Body of pancreas (tissue), 4 donors: Measurements from ENCODE around the gene CAMTA1. TPM values are rescaled to one million over a fixed set of nuclear protein-coding genes. Genes with fewer than 3 reads are reported as not detected.
A peak's percentile ranks its signal among the peaks of the same experiment; 100 is the strongest.

Experiments used
- ATAC-seq: fragments of 150-250 bp; one replicate; pipeline ENCODE4 v1.9.1; 2016
- DNase-seq, 4 donors: peaks; one replicate each; pipeline ENCODE4 v3.0.0-alpha.2; 2019
- H3K27ac ChIP-seq, 4 donors: fragments of 200-600 bp; sonication (generic); 1 replicate in 3 of 4; 2 replicates in 1 of 4; pipeline versions ENCODE4 v1.5.1 to v1.6.1; 2016 to 2019; ENCODE audit warnings: mild to moderate bottlenecking in 1 of 4, mixed read lengths in 1 of 4, moderate library complexity in 1 of 4
- H3K27me3 ChIP-seq, 2 donors: fragments of 200-600 bp; sonication (generic); one replicate each; pipeline ENCODE4 v1.6.0; 2016; ENCODE audit warnings: mild to moderate bottlenecking in 1 of 2
- H3K36me3 ChIP-seq, 2 donors: fragments of 200-600 bp; sonication (generic); replicated peaks in 1 of 2; 2 replicates each; pipeline ENCODE4 v1.5.1; 2016; ENCODE audit warnings: low read depth in 2 of 2; ENCODE audit not compliant: insufficient read depth in 1 of 2
- H3K4me1 ChIP-seq: fragments of 200-600 bp; sonication (generic); one replicate; pipeline ENCODE4 v1.6.0; 2016
- H3K4me3 ChIP-seq, 2 donors: fragments of 200-600 bp; sonication (generic); 1 replicate in 1 of 2; 2 replicates in 1 of 2; pipeline ENCODE4 v1.5.1; 2016 to 2019
- H3K9me3 ChIP-seq, 3 donors: fragments of 200-600 bp; sonication (generic); 1 replicate in 2 of 3; 2 replicates in 1 of 3; pipeline ENCODE4 v1.5.1; 2016
- POLR2A ChIP-seq, 3 donors: fragments of 450-650 bp; IDR thresholded peaks; one replicate each; pipeline ENCODE4 v1.6.1; 2016; ENCODE audit warnings: antibody characterized with exemption in 3 of 3, mild to moderate bottlenecking in 2 of 3
- WGBS, 2 donors: methylation state at CpG; one replicate each; pipeline ENCODE4 v1.1.5; 2017; 5-methylcytosine and 5-hydroxymethylcytosine counted together
- intact Hi-C: fragments of 100-400 bp; cut with DNase I; formaldehyde crosslinking; loops from one replicate; pipeline ENCODE4 v1.15.1; 2023
- total RNA-seq, 2 donors: library from RNA; depleted of rRNA; stranded (reverse); fragments of >200 nt; gene quantifications; one replicate each; pipeline ENCODE4 v1.1.0, GENCODE V29; 2016
- TF ChIP-seq, protein P1 (sequence below), 7 experiments: fragments of 450-650 bp in 4 of 7; fragments of 200-600 bp in 3 of 7; sonication (generic) in 3 of 7; IDR thresholded peaks; one replicate each; pipeline ENCODE4 v1.5.1; 2016 to 2019; ENCODE audit warnings: antibody characterized with exemption in 7 of 7

The CAMTA1 gene
- total RNA-seq, 2 donors from 2014 or later = 36.3 to 59.7 TPM

DNA sequence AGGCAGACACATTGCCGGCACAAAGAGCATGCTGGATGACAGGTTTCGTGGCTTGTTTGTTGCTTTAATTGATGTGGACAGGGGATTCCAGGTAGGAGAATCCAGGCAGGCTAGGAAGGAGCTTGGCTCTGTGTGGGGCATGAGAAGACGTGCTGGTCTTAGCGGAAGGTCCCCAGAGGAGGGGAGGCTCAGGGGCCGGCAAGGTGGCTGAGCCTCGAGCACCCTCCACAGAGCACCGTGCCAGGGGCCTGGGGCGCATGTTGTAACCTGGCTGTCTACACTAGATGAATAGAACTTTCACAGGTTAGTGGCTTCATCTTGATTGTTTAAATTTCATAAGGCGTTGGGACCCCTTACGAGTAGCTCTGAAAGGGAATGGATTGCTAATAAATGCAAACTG lies 223.1 kb downstream of the CAMTA1 start:
- ATAC-seq = no peak
- H3K4me3 ChIP-seq = no peak overlapping the region
- no peak for TF ChIP-seq POLR2A (IDR thresholded peaks at IDR 0.05)
- TF ChIP-seq, protein P1, sequence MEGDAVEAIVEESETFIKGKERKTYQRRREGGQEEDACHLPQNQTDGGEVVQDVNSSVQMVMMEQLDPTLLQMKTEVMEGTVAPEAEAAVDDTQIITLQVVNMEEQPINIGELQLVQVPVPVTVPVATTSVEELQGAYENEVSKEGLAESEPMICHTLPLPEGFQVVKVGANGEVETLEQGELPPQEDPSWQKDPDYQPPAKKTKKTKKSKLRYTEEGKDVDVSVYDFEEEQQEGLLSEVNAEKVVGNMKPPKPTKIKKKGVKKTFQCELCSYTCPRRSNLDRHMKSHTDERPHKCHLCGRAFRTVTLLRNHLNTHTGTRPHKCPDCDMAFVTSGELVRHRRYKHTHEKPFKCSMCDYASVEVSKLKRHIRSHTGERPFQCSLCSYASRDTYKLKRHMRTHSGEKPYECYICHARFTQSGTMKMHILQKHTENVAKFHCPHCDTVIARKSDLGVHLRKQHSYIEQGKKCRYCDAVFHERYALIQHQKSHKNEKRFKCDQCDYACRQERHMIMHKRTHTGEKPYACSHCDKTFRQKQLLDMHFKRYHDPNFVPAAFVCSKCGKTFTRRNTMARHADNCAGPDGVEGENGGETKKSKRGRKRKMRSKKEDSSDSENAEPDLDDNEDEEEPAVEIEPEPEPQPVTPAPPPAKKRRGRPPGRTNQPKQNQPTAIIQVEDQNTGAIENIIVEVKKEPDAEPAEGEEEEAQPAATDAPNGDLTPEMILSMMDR (IDR thresholded peaks at IDR 0.05) = no peak
- no peaks in the 10 kb centered on the region for H3K9me3 ChIP-seq
- no peaks in the 10 kb centered on the region for H3K36me3 ChIP-seq
- no peak overlapping the region for H3K27ac ChIP-seq
- no peak for DNase-seq
- no peaks in the 10 kb centered on the region for H3K27me3 ChIP-seq
- 86 to 96% methylated on average over 10 of the region's 10 CpGs for WGBS, 2 donors
- peaks cover 30% of the 10 kb centered on the region for H3K4me1 ChIP-seq
- intact Hi-C loops = no loop called here

DNA sequence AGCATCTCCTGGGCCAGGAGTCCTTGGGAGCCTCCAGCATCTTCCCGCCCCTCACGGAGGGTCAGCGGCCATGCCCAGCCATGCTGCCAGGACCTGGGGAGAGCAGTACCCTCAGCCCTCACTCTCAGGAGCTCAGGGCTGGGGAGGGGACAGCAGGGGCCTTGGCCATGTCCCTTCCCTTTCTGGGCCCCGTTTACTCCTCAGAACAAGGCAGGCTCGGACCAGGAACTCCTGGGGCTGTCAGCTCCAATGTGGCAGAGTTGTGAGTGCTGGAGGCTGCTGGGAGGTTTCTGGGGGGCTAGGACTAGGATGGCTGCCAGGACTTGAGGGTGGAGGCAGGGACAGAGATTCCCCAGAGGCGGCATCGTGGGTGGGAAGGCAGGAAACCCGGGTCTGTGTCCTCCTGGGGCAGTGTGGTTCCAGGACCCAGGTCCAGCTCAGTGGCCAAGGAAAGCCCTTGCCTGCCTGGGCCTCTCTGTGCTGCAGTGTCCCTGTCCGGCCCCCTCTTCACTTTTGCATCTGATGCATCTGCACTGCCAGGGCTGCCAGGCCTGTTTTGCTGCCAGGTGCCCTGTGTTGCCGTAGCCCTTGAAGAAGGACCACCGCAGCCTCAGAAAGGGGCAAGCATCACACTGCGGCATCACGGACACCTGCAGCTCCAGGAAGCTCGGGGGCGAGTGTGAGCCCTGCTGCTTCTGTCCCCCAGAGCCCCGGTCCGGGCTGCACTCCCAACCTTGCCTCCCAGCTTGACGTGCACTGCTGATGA lies 223.9 kb downstream of the CAMTA1 start:
- Histone ChIP-seq H3K36me3 (no peaks in the 10 kb centered on the region), H3K27ac (no peak overlapping the region), H3K4me1 (peaks cover 38% of the 10 kb centered on the region), H3K9me3 (no peaks in the 10 kb centered on the region), H3K27me3 (no peaks in the 10 kb centered on the region), H3K4me3 (no peak overlapping the region)
- ATAC-seq = no peak
- WGBS, 2 donors = 86 to 87% methylated on average over 15 to 18 of the region's 18 CpGs
- TF ChIP-seq, protein P1 (IDR thresholded peaks at IDR 0.05) = no peak
- no peak for TF ChIP-seq POLR2A (IDR thresholded peaks at IDR 0.05)
- no peak for DNase-seq
- intact Hi-C loops = no loop called here

DNA sequence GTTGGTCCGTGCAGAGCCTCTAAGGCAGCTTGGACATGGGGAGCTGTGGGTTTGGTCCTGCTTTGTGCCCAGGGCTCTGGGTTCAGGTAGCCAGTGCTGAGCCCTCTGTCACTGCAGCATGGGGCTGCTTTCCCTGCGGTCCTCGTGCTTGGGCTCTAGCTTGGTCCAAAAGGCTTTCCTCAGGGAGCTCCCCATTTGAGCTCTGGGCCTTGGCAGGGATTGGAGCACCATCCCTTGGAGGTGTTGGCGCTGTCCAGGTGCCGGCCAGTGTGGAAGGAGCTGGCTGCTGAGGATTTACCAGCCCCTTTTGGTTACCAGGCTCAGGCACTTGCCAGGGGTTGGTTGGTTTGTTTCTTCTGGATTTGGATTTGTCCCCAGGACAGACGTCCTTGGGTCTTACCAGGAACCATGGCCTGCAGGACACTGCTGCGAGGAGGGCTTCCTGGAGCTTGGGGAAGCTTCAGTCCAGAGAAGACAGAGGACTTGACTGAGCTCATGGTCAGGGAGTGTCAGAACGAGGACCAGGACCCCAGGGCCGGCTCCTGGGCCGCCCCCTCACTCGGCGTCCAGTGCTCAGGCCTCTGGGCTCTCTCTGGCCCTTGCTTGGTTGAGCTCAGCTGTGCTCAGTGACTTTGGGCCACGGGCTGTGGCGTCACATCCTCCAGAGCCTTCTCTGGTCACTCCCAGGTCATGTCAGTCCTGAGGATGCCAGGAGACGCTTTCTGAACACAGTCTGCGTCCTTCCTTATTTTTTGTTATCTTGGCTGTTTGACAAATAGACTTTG lies 224.7 kb downstream of the CAMTA1 start:
- Histone ChIP-seq H3K4me1 (peaks cover 40% of the 10 kb centered on the region), H3K27me3 (no peaks in the 10 kb centered on the region), H3K27ac (peak overlapping the region in 2 of 4 donors; percentile 6 to 12), H3K9me3 (no peaks in the 10 kb centered on the region), H3K36me3 (no peaks in the 10 kb centered on the region), H3K4me3 (no peak overlapping the region)
- no peak for TF ChIP-seq POLR2A (IDR thresholded peaks at IDR 0.05)
- TF ChIP-seq, protein P1 (IDR thresholded peaks at IDR 0.05) = no peak
- WGBS, 2 donors = 74% methylated on average over 9 to 16 of the region's 16 CpGs
- DNase-seq = no peak
- no peak for ATAC-seq
- intact Hi-C loops = no loop called here

DNA sequence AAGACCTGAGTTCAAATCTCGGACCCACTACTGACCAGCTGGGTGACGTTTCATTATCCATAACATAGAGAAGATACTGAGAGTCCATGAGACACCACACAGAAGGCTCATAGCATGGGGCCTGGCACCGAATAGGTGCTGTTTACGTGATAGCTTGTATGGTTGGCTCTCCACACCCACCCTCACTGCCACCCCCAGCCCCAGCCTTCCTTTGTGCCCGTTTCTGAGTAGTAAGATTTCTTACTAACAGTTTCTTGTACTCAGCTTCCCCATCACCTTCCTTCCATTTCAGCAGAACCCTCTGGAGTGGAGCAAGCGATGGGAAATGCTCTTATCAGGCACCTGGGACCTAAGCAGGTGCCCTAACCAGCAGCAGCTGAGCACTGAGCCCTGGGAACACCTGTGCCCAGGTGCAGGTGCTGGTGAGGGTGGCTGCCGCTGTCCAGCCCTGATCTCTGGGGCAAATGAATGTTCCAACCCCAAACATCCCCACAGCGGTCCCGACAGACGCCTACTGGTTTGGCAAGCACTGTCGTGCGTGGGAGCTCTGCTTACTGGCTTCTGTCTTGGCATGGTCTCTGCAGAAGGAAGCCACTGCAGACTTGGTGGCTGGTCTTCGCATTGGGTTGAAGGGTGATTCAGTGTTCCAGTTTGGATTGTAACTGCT lies 225.4 kb downstream of the CAMTA1 start:
- Histone ChIP-seq H3K36me3 (no peaks in the 10 kb centered on the region), H3K27ac (peak overlapping the region in 2 of 4 donors; percentile 36 to 60), H3K9me3 (no peaks in the 10 kb centered on the region), H3K4me1 (peaks cover 40% of the 10 kb centered on the region), H3K27me3 (no peaks in the 10 kb centered on the region), H3K4me3 (no peak overlapping the region)
- peak; percentile 84 to 90 (median 88) for DNase-seq
- WGBS, 2 donors = 19 to 34% methylated on average over 11 to 13 of the region's 13 CpGs
- peak; percentile 91 for ATAC-seq
- intact Hi-C loops = no loop called here
- no peak for TF ChIP-seq POLR2A (IDR thresholded peaks at IDR 0.05)
- TF ChIP-seq, protein P1 (IDR thresholded peaks at IDR 0.05) = peak in 1 of 7 experiments; percentile 6
